GM18505 (cell line): ENCODE measurements around the gene FMN1.

Source experiments
- ATAC-seq: cut with Tn5 transposase; IDR thresholded peaks from one replicate; pipeline ENCODE4 v1.9.1; 2021; ENCODE audit not compliant: unreplicated experiment
- POLR2A ChIP-seq: IDR thresholded peaks from 4 replicates; pipeline ENCODE4 v1.6.1; 2011; ENCODE audit warnings: borderline replicate concordance; ENCODE audit not compliant: insufficient read depth, insufficient read length; ENCODE audit errors: extremely low read depth

FMN1 gene

GRCh38 chr15:32908872-32909271 is 285.6 kb downstream of the FMN1 start:
- no peak for TF ChIP-seq POLR2A
- ATAC-seq = peak; percentile 12

- ATAC-seq = peak; percentile 85
- no peak for TF ChIP-seq POLR2A
Observed at GRCh38 chr15:32908135-32908801, 286.2 kb downstream of the FMN1 start.

GRCh38 chr15:32905481-32905880 is 289.0 kb downstream of the FMN1 start:
- no peak for ATAC-seq
- TF ChIP-seq POLR2A = no peak

GRCh38 chr15:32904448-32904847 is 290.1 kb downstream of the FMN1 start:
- no peak for TF ChIP-seq POLR2A
- no peak for ATAC-seq

- ATAC-seq = no peak
- TF ChIP-seq POLR2A = no peak
Observed at GRCh38 chr15:32903591-32904290, 290.8 kb downstream of the FMN1 start.

GRCh38 chr15:32901995-32902394 is 292.5 kb downstream of the FMN1 start:
- no peak for ATAC-seq
- no peak for TF ChIP-seq POLR2A

GRCh38 chr15:32901192-32901591 is 293.3 kb downstream of the FMN1 start:
- no peak for ATAC-seq
- no peak for TF ChIP-seq POLR2A

GRCh38 chr15:32899126-32899596 is 295.4 kb downstream of the FMN1 start:
- TF ChIP-seq POLR2A = no peak

GRCh38 chr15:32898414-32898813 is 296.1 kb downstream of the FMN1 start:
- no peak for ATAC-seq
- TF ChIP-seq POLR2A = no peak

More at GRCh38 chr15:32899126-32899596, 295.4 kb downstream of the FMN1 start:
- ATAC-seq = no peak

GRCh38 chr15:32893421-32893820 is 301.1 kb downstream of the FMN1 start:
- ATAC-seq = no peak
- no peak for TF ChIP-seq POLR2A

GRCh38 chr15:32889214-32889613 is 305.3 kb downstream of the FMN1 start:
- no peak for TF ChIP-seq POLR2A
- ATAC-seq = no peak

GRCh38 chr15:32888221-32888761 is 306.2 kb downstream of the FMN1 start:
- TF ChIP-seq POLR2A = no peak
- no peak for ATAC-seq

- TF ChIP-seq POLR2A = no peak
- no peak for ATAC-seq
Observed at GRCh38 chr15:32887090-32887489, 307.4 kb downstream of the FMN1 start.

- ATAC-seq = no peak
- no peak for TF ChIP-seq POLR2A
Observed at GRCh38 chr15:32886459-32886858, 308.1 kb downstream of the FMN1 start.

- TF ChIP-seq POLR2A = no peak
- ATAC-seq = no peak
Observed at GRCh38 chr15:32885713-32886112, 308.8 kb downstream of the FMN1 start.

GRCh38 chr15:32884146-32884545 is 310.4 kb downstream of the FMN1 start:
- no peak for ATAC-seq
- TF ChIP-seq POLR2A = no peak
